ENCODE results near the gene KIAA0319L. TPM values are rescaled to one million over a fixed set of nuclear protein-coding genes. Genes with fewer than 3 reads are reported as not detected.
A peak's percentile ranks its signal among the peaks of the same experiment; 100 is the strongest.

The KIAA0319L gene
- total RNA-seq, 1 experiment from 2014 or later: 60.0 TPM

GRCh38 chr1:35539073-35539823 lies 18.0 kb downstream of the KIAA0319L start:
- peaks cover 3% of the 10 kb centered on the region; the same call in 1 of the 2 replicates for H3K36me3 ChIP-seq (ENCODE audit: control insufficient read depth, insufficient read depth, low read length)
- H3K4me1 ChIP-seq (ENCODE audit: control insufficient read depth, insufficient read depth, low read length): peaks cover 13% of the 10 kb centered on the region; the same call in 1 of the 2 replicates
- BruUV-seq (replicated peaks): no TSS peak
- no peak overlapping the region for H3K4me3 ChIP-seq (ENCODE audit: low read depth in 2 of 2, low read length in 2 of 2)
- DNase-seq (ENCODE audit: low read depth, low spot score): no peak
- ChIA-PET CTCF (no interaction called here), POLR2A (no interaction called here)
- H3K9me3 ChIP-seq (ENCODE audit: control insufficient read depth, insufficient read depth, low read depth, low read length): no peaks in the 10 kb centered on the region
- intact Hi-C loops (cut with micrococcal nuclease; ENCODE audit: unreplicated experiment) (no loop called here), in situ Hi-C loops (cut with HindIII; ENCODE audit: low pct_unique_long_range_greater_than_20kb, low sequenced_read_pairs) (no loop called here)
- H3K27me3 ChIP-seq (ENCODE audit: control insufficient read depth, insufficient read depth, low read length): no peaks in the 10 kb centered on the region
- peak; percentile 51; the same call in 1 of the 2 replicates for ATAC-seq
- H3K27ac ChIP-seq (ENCODE audit: low read length): no peak overlapping the region
- TF ChIP-seq TCF7L2 (IDR thresholded peaks at IDR 0.05; ENCODE audit: low read depth, low read length): no peak
- TF ChIP-seq, protein P1, sequence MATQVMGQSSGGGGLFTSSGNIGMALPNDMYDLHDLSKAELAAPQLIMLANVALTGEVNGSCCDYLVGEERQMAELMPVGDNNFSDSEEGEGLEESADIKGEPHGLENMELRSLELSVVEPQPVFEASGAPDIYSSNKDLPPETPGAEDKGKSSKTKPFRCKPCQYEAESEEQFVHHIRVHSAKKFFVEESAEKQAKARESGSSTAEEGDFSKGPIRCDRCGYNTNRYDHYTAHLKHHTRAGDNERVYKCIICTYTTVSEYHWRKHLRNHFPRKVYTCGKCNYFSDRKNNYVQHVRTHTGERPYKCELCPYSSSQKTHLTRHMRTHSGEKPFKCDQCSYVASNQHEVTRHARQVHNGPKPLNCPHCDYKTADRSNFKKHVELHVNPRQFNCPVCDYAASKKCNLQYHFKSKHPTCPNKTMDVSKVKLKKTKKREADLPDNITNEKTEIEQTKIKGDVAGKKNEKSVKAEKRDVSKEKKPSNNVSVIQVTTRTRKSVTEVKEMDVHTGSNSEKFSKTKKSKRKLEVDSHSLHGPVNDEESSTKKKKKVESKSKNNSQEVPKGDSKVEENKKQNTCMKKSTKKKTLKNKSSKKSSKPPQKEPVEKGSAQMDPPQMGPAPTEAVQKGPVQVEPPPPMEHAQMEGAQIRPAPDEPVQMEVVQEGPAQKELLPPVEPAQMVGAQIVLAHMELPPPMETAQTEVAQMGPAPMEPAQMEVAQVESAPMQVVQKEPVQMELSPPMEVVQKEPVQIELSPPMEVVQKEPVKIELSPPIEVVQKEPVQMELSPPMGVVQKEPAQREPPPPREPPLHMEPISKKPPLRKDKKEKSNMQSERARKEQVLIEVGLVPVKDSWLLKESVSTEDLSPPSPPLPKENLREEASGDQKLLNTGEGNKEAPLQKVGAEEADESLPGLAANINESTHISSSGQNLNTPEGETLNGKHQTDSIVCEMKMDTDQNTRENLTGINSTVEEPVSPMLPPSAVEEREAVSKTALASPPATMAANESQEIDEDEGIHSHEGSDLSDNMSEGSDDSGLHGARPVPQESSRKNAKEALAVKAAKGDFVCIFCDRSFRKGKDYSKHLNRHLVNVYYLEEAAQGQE (IDR thresholded peaks at IDR 0.05; ENCODE audit: insufficient read depth in 1 of 2, low read depth in 2 of 2, low read length in 1 of 2): no peak

GRCh38 chr1:35537806-35538205 lies 19.4 kb downstream of the KIAA0319L start:
- Histone ChIP-seq H3K4me1 (ENCODE audit: control insufficient read depth, insufficient read depth, low read length) (peaks cover 13% of the 10 kb centered on the region; the same call in 1 of the 2 replicates), H3K4me3 (ENCODE audit: low read depth in 2 of 2, low read length in 2 of 2) (no peak overlapping the region), H3K36me3 (ENCODE audit: control insufficient read depth, insufficient read depth, low read length) (no peaks in the 10 kb centered on the region; the same call in 1 of the 2 replicates), H3K27ac (ENCODE audit: low read length) (no peak overlapping the region), H3K27me3 (ENCODE audit: control insufficient read depth, insufficient read depth, low read length) (no peaks in the 10 kb centered on the region), H3K9me3 (ENCODE audit: control insufficient read depth, insufficient read depth, low read depth, low read length) (no peaks in the 10 kb centered on the region)
- ATAC-seq (no peak), DNase-seq (ENCODE audit: low read depth, low spot score) (no peak)
- in situ Hi-C loops (cut with HindIII; ENCODE audit: low pct_unique_long_range_greater_than_20kb, low sequenced_read_pairs) (no loop called here), intact Hi-C loops (cut with micrococcal nuclease; ENCODE audit: unreplicated experiment) (no loop called here)
- POLR2A ChIA-PET: interaction anchor here (0.7 kb wide), 1 partner anchor 19 kb away, joined by 7 read pairs; no protein-coding TSS in a partner anchor
- CTCF ChIA-PET: no interaction called here
- no peak for TF ChIP-seq SIN3A (IDR thresholded peaks at IDR 0.05; ENCODE audit: borderline replicate concordance, insufficient read depth, low read depth, low read length)
- TF ChIP-seq TCF7L2 (IDR thresholded peaks at IDR 0.05; ENCODE audit: low read depth, low read length): no peak
- TF ChIP-seq CTCF (IDR thresholded peaks at IDR 0.05): no peak
- TF ChIP-seq, protein P1 (IDR thresholded peaks at IDR 0.05; ENCODE audit: insufficient read depth in 1 of 2, low read depth in 2 of 2, low read length in 1 of 2): no peak
- TF ChIP-seq POLR2AphosphoS5 (IDR thresholded peaks at IDR 0.05; ENCODE audit: low read depth, low read length): no peak
- no TSS peak for BruUV-seq (replicated peaks)

All from Panc1 (cell line).